ENCODE data around the gene SARM1.

GRCh38 chr17:28340374-28340773, 31.1 kb upstream of the SARM1 start:
- TF ChIP-seq CTCF (IDR thresholded peaks at IDR 0.05) (no peak), ZFX (IDR thresholded peaks at IDR 0.05; ENCODE audit: borderline replicate concordance) (no peak)
